ENCODE results near the gene SCYL1.

- TF ChIP-seq, protein P1, sequence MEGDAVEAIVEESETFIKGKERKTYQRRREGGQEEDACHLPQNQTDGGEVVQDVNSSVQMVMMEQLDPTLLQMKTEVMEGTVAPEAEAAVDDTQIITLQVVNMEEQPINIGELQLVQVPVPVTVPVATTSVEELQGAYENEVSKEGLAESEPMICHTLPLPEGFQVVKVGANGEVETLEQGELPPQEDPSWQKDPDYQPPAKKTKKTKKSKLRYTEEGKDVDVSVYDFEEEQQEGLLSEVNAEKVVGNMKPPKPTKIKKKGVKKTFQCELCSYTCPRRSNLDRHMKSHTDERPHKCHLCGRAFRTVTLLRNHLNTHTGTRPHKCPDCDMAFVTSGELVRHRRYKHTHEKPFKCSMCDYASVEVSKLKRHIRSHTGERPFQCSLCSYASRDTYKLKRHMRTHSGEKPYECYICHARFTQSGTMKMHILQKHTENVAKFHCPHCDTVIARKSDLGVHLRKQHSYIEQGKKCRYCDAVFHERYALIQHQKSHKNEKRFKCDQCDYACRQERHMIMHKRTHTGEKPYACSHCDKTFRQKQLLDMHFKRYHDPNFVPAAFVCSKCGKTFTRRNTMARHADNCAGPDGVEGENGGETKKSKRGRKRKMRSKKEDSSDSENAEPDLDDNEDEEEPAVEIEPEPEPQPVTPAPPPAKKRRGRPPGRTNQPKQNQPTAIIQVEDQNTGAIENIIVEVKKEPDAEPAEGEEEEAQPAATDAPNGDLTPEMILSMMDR (IDR thresholded peaks at IDR 0.05): no peak
- TF ChIP-seq POLR2A (IDR thresholded peaks at IDR 0.05): no peak
These were observed 35.9 kb downstream of the SCYL1 start for GRCh38 chr11:65560555-65561418.
